Measurements from ENCODE around the gene CARM1.
A peak's percentile ranks its signal among the peaks of the same experiment; 100 is the strongest.
"Not testable (repeated sequence)": the region's sequence is repeated elsewhere in the genome, so short reads cannot be mapped to it uniquely, and the experiment has no call there.

The CARM1 gene

DNA sequence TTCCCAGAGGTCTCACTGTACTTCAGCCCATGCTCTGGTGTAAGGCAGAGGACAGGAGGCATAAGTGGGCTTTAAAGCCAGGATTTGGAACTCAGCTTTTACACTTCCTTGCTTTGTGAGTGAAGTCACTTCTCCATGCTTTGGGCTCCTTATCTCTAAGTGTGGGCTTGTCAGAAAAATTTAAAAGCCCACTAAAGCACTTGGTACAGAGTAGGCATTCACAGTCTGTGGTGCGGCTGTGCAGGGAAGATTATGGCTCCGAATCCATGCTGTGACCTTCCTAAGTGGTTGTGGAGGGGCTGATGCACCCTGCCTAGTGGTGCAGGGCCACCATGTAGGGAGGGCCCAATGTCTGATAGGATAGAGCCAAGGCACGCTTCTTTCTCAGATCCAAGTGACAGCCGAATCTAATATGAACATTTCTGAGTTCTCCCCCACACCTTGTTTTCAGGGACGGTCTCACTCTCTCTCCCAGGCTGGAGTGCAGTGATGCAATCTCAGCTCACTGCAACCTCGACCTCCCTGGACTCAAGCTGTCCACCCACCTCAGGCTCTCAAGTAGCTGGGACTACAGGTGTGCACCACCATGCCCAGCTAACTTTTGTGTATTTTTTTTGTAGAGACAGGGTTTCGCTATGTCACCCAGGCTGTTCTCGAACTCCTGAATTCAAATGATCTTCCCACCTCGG lies 64.2 kb downstream of the CARM1 start:
- no peak for DNase-seq

DNA sequence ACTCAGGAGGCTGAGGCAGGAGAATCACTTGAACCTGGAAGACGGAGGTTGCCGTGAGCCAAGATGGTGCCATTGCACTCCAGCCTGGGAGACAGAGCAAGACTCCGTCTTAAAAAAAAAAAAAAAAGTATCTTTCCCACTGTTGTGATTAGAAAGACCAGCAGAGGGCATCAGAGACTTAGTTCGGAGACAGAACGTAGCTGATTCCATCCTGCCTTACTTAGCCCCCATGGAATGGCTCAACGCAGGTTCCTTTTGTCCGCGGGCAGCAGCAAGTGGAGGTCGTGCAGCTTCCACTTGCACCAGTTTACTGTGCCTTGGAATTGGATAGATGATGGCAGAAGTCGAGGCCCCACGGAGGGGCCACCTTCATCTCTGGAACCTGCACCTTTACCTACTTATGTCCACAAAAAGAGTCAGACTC lies 65.3 kb downstream of the CARM1 start:
- DNase-seq, result no peak

DNA sequence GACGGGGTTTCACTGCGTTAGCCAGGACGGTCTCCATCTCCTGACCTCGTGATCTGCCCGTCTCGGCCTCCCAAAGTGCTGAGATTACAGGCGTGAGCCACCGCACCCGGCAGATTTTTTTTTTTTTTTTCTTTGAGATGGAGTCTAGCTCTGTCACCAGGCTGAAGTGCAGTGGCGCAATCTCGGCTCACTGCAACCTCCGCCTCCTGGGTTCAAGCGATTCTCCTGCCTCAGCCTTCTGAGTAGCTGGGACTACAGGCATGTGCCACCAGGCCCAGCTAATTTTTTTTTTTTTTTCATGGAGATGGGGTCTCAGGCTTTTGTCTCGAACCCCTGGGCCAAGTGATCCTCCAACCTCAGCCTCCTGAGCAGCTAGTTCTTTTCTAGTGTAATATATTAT lies 70.3 kb downstream of the CARM1 start:
- not testable (repeated sequence) for DNase-seq

DNA sequence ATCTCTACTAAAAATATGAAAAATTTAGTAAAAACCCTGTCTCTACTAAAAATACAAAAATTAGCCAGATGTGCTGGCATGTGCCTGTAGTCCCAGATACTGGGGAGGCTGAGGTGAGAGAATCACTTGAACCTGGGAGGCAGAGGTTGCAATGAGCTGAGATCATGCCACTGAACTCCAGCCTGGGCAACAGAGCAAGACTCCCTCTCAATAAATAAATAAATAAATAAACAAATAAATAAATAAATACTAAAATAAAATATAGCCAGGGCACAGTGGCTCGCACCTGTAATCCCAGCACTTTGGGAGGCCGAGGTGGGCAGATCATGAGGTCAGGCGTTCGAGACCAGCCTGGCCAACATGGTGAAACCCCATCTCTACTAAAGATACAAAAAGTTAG lies 72.1 kb downstream of the CARM1 start:
- not testable (repeated sequence) for DNase-seq

DNA sequence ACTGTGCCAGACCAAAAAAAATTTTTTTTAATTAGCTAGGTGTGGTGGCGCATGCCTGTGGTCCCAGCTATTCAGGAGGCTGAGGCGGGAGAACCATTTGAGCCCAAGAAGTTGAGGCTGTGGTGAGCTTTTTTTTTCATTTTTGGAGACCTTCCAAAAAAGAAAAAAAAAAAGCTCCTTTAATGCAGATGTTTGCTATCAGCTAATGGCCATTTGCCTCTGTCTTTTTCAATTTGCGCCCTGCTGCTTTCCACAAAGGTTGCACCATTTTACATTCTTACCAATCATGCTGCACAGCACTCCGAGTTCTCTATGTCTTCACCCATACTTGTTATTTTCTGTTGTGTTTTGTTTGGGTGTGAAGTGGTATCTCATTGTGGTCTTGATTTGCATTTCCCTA lies 73.9 kb downstream of the CARM1 start:
- no peak for DNase-seq

DNA sequence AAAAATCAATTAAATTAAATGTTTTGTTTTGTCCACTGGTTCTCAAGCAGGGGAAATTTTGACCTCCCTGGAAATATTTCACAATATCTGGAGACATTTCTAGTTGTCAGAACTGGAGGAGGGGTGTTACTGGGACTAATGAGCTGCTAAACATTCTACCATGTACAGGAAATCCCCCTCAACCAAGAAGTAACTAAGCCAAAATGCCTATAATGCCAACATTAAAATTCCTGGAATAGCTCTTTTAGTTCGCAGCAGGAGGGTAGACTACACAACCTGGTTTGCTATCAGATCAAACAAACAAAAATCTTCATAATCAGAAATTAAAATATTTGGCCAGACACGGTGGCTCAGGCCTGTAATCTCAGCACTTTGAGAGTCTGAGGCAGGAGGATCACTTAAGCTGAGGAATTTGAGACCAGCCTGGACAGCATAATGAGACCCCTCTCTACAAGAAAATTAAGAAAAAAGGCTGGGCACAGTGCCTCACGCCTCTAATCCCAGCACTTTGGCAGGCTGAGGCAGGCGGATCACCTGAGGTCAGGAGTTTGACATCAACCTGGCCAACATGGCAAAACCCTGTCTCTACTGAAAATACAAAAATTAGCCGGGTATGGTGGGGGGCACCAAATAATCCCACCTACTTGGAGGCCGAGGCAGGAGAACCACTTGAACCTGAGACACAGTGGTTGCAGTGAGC lies 75.8 kb downstream of the CARM1 start:
- no peak for DNase-seq

DNA sequence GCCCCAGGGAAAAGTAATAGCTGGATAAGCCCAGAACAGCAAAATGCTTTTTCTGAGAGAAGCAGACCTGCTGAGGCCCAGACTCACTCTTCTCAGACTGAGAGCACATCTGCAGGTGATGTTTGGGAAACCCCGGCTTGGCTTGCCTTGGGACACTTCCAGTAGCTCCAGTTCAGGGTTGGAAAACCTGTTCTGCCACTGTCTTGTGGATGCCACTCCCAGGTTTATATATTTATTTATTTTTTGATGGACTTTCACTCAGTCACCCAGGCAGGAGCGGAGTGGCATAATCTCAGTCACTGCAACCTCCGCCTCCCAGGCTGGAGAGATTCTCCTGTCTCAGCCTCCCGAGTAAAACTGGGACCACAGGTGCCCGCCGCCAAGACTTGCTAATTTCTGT lies 81.5 kb downstream of the CARM1 start:
- no peak for DNase-seq

DNA sequence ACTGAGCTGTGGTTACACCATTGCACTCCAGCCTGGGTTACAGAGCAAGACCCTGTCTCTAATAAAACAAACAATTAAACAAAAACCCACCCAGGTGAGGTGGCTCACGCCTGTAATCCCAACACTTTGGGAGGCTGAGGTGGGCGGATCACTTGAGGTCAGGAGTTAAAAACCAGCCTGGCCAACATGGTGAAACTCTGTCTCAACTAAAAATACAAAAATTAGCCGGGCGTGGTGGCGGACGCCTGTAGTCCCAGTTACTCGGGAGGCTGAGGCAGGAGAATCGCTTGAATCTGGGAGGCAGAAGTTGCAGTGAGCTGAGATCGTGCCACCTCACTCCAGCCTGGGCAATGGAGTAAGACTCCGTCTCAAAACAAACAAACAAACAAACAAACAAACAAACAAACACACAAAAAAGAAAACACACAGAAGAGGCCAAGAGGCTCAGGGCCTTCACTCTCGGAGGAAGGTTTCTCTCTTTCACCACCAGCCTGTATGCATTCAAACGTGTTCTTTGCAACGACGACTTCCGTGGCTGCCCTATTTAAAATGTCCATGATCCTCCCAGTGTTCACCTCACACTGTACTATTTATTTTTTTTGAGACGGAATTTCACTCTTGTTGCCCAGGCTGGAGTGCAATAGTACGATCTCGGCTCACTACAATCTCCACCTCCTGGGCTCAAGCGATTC lies 88.1 kb downstream of the CARM1 start:
- not testable (repeated sequence) for DNase-seq

DNA sequence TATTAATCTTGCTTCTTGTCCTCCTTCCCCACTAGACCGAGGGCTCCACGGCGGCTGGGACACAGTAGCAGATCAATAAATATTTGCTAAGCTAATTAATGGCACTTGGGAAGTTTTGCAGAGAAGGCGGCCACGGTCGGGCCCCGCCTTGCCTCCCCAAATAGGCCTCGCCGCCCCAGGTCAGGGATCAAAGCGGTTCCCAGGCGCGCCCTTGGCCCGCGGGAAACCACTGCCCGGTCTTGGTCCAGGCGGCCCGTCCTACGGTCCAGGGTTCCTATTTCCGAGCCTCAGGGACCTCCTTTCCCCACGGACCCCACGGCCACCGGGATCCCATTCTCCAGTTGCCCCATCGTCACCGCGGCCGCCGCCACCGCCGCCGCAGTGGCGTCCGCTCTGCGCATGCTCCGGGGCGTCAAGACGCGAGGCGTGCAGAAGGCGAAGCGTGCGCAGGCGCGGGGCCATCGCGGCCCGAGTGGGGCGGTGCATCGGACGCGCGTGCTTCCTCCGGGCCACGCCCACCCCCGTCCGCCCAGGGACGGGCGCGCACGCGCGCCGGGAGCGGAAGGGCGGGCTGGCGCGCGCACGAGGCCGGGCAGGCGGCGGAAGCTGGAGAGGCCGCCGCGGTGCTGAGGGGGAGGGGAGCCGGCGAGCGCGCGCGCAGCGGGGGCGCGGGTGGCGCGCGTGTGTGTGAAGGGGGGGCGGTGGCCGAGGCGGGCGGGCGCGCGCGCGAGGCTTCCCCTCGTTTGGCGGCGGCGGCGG lies 89.1 kb downstream of the CARM1 start, which contains the start of gene SMARCA4:
SMARCA4 (plus strand) TSS at position 717 of the 759 bp plus-strand sequence. CDS start 23,122 bp downstream, outside the sequence.
- DNase-seq, result peak; percentile 69

DNA sequence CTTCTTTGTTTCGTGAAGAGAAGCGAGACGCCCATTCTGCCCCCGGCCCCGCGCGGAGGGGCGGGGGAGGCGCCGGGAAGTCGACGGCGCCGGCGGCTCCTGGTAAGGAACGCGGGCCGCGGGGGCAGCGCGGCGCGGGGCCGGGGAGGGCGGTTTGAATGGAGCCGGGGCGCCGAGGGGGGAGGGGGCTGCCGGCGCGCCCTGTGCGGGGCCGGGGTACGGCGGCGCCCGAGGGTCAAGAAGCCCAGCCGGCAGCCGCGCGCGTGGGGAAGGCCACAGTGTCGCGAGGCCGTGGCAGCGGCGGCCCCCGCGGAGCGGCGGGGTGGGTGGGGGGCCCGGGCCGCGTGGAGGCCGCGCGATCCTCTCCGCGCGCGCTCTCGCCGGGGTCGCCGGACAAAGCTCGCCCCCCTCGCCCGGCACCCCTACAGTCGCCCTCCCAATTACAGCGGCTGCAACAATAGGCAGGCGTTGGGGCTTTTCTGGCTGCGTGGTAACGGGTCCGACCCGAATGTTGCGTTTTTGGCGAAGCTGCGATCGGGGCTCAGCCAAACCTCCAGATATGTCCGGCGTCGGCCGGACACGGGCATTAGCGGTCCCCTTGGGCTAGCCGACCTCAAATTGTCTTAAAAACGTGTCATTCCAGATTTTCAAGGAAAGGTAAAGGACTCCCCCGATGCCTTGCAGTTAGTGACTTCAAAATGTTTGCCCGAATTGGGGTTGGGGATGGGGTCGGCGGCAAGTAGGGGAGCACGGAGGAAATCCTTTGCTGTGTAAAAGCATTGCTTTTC lies 89.9 kb downstream of the CARM1 start:
- DNase-seq, result no peak

DNA sequence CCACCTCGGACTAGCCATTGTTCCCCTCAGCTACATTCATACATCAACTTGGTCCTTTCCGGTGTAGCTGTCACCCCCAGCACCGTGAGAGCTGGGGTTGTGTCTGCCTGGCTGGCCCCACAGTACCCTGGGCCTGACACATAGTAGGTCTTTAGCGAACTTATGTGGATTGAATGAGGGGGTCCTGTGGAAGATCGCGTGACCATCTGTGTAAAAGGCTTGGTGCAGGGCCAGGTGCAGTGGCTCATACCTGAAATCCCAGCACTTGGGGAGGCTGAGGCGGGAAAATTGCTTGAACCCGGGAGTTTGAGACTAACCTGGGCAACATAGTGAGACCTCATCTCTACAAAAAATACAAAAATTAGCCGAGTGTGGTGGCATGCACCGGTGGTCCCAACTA lies 91.5 kb downstream of the CARM1 start:
- DNase-seq, result no peak

DNA sequence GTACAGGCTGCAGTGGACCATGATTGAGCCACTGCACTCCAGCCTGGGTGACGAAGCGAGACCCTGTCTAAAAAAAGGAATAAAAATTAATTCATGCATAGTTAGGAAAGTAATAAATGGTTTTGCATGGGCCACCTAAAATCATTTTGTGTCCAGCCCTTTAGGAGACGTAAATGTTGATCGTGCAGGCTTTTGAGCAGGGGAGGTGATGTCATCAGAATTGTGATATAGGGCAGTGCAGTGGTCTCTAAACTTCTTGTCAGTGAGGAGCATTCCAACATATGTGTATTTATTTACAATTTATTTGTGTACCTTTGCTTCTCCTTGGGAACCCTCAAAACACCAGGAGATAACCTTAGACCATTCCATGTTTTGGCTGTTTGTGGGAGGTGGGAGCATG lies 92.5 kb downstream of the CARM1 start:
- no peak for DNase-seq

DNA sequence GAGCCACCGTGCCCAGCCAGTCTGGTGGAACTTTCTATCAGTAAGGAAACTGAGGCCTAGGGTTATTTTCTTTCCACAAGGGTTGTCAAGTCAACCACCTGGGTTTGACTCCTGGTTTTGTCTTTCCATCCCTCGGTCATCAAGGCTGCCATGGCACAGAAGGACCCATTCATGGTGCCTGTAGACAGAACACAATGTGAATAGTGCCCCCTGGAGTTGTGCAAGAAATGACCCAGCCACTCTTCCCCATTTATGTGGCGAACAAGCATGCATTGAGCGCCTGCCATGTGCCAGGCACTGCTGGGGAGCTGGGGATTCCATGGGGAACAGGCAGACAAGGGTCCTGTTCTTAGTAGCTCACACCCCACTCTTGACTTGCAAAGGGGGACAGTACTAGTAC lies 93.5 kb downstream of the CARM1 start:
- DNase-seq, result no peak

DNA sequence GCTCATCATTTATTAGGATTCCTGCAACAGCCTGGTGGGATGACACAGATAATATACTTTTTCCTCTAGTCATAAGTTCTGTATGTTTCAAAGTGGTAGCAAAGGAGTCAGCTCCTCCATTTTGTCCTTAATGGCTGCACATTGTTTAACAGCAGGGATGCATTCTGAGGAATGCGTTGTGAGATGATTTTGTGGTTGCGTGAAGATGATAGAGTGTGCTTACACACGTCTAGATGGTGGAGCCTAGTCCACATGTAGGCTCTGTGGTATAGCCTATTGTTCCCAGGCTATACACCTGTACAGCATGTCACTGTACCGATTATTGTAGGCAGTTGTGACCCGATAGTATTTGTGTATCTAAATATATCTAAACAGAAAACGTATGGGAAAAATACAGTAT lies 94.0 kb downstream of the CARM1 start:
- no peak for DNase-seq

DNA sequence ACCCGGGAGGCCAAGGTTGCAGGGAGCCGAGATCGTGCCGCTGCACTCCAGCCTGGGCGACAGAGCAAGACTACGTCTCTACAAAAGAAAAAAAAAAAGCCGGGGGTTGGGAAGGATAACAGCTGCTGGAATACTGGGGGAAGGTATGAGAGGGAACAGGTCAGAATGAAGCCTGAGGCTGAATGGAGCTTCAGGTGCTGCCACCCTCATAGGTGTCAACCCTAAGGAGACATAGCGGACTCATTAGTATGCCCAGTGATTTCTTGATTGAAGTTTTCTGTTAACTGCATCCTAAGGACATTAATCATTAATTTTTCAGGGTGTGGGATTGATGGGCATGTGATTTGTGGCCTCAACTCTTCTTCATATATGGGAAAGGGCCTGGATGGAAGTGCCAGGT lies 95.5 kb downstream of the CARM1 start:
- DNase-seq, result no peak

DNA sequence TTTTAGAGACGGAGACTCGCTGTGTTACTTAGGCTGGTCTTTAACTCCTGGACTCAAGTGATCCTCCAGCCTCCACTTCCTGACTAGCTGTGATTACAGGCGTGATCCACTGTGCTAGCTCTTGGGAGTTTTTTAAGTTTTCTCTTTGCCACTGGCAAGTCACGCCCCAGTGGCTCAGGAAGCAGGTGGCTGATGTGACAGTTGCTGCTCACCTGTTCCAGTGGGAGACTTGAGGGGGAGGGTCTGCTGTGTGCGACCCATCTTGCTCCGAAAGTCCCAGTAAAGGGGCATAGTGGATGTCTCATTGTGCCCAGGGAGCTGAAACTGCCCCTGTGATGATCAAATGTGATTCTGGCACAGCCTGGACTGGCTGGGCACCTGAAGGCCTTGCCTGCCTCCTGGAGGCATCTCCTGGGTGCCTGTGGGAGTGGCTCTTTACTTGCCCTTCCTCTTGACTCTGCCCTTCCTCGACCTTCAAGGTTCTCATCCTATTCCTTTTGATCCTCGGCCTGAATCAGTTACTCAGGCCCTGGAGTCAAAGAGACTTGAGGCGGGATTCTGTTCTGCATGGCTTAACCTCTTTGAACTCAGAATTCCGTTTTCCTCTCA lies 97.3 kb downstream of the CARM1 start:
- DNase-seq, result no peak

DNA sequence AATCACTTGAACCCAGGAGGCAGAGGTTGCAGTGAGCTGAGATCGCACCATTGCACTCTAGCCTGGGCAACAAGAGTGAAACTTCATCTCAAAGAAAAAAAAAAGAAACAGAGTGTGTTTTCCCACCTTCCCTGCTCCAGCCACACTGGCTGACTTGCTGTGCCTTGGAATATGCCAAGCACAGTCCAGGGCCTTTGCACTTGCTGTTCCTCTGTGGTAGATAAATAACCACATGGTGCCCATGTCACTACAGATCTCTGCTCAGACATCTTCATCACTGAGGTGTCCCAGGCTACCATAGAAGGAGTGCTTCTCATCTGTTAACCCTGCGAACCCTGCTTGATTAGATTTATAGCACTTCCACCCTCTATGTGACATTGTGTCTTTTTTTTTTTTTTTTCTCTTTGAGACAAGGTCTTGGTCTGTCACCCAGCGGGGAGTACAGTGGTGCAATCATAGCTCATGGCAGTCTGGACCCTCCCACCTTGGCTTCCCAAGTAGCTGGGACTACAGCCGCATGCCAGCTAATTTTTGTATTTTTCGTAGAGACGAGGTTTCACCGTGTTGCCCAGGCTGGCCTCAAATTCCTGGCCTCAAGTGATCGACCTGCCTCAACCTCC lies 99.9 kb downstream of the CARM1 start:
- DNase-seq, result no peak
